Endothelial cell (in vitro differentiated cells): ENCODE data around the gene PAOX. TPM values are rescaled to one million over a fixed set of nuclear protein-coding genes. Genes with fewer than 3 reads are reported as not detected.
"Not testable (repeated sequence)": the region's sequence is repeated elsewhere in the genome, so short reads cannot be mapped to it uniquely, and the experiment has no call there.

Experiments
- DNase-seq: peaks from one replicate; pipeline ENCODE4 v3.0.0; 2021; ENCODE audit warnings: low spot score
- H3K27ac Mint-ChIP-seq: one replicate; pipeline ENCODE4 v1.8.0; 2021; ENCODE audit warnings: mixed read lengths, inconsistent platforms; ENCODE audit not compliant: unreplicated experiment
- H3K27me3 Mint-ChIP-seq: one replicate; pipeline ENCODE4 v1.8.0; 2021; ENCODE audit warnings: mild to moderate bottlenecking, moderate library complexity, mixed read lengths, inconsistent platforms; ENCODE audit not compliant: unreplicated experiment
- H3K36me3 Mint-ChIP-seq: one replicate; pipeline ENCODE4 v1.8.0; 2021; ENCODE audit warnings: mild to moderate bottlenecking, low read depth, mixed read lengths, inconsistent platforms; ENCODE audit not compliant: unreplicated experiment
- H3K4me1 Mint-ChIP-seq: one replicate; pipeline ENCODE4 v1.8.0; 2021; ENCODE audit warnings: mild to moderate bottlenecking, mixed read lengths, inconsistent platforms; ENCODE audit not compliant: unreplicated experiment
- H3K4me3 Mint-ChIP-seq: one replicate; pipeline ENCODE4 v1.8.0; 2021; ENCODE audit warnings: mild to moderate bottlenecking, mixed read lengths, inconsistent platforms; ENCODE audit not compliant: unreplicated experiment
- H3K9me3 Mint-ChIP-seq: one replicate; pipeline ENCODE4 v1.8.0; 2021; ENCODE audit warnings: mixed read lengths, inconsistent platforms; ENCODE audit not compliant: unreplicated experiment
- CTCF ChIP-seq: fragments of 200-600 bp; sonication (generic); IDR thresholded peaks from one replicate; pipeline ENCODE4 v1.5.0; 2021; ENCODE audit warnings: antibody characterized with exemption; ENCODE audit not compliant: unreplicated experiment
- total RNA-seq: library from RNA; stranded (reverse); fragmentation: NEBNext Ultra II Directional; extraction: Animal tissue kit (Norgen Biotek cat#: 25700); gene quantifications from one replicate; pipeline ENCODE4 v1.2.1, GENCODE V29; 2021; ENCODE audit not compliant: unreplicated experiment

PAOX gene
- total RNA-seq, 1 donor from 2014 or later: 6.6 TPM

GRCh38 chr10:133375357-133376115, 3.5 kb upstream of the PAOX start:
- H3K9me3 Mint-ChIP-seq: no peaks in the 10 kb centered on the region
- no peak overlapping the region for H3K4me3 Mint-ChIP-seq
- peaks cover 2% of the 10 kb centered on the region for H3K36me3 Mint-ChIP-seq
- peaks cover 4% of the 10 kb centered on the region for H3K4me1 Mint-ChIP-seq
- no peak for TF ChIP-seq CTCF
- H3K27me3 Mint-ChIP-seq: peaks cover 25% of the 10 kb centered on the region
- H3K27ac Mint-ChIP-seq: no peak overlapping the region
- DNase-seq: no peak

GRCh38 chr10:133376183-133376582, 2.9 kb upstream of the PAOX start:
- not testable (repeated sequence) for DNase-seq, H3K4me1 Mint-ChIP-seq, H3K9me3 Mint-ChIP-seq, H3K36me3 Mint-ChIP-seq, H3K27ac Mint-ChIP-seq
- H3K4me3 Mint-ChIP-seq: peak overlapping the region; percentile 79
- peaks cover 27% of the 10 kb centered on the region for H3K27me3 Mint-ChIP-seq

GRCh38 chr10:133377025-133377817, 1.8 kb upstream of the PAOX start:
- H3K4me3 Mint-ChIP-seq: no peak overlapping the region
- H3K9me3 Mint-ChIP-seq: no peaks in the 10 kb centered on the region
- peaks cover 27% of the 10 kb centered on the region for H3K27me3 Mint-ChIP-seq
- DNase-seq: no peak
- H3K27ac Mint-ChIP-seq: no peak overlapping the region
- no peak for TF ChIP-seq CTCF
- H3K4me1 Mint-ChIP-seq: peaks cover 2% of the 10 kb centered on the region
- no peaks in the 10 kb centered on the region for H3K36me3 Mint-ChIP-seq

GRCh38 chr10:133377818-133378250, 1.2 kb upstream of the PAOX start:
- H3K36me3 Mint-ChIP-seq: no peaks in the 10 kb centered on the region
- TF ChIP-seq CTCF: no peak
- H3K27ac Mint-ChIP-seq: no peak overlapping the region
- DNase-seq: no peak
- H3K27me3 Mint-ChIP-seq: peaks cover 27% of the 10 kb centered on the region
- no peaks in the 10 kb centered on the region for H3K9me3 Mint-ChIP-seq
- H3K4me1 Mint-ChIP-seq: peaks cover 2% of the 10 kb centered on the region
- H3K4me3 Mint-ChIP-seq: peak overlapping the region; percentile 83

- TF ChIP-seq CTCF: no peak
- no peaks in the 10 kb centered on the region for H3K9me3 Mint-ChIP-seq
- no peaks in the 10 kb centered on the region for H3K36me3 Mint-ChIP-seq
- H3K27me3 Mint-ChIP-seq: peaks cover 27% of the 10 kb centered on the region
- peak; percentile 46 for DNase-seq
- peak overlapping the region; percentile 83 for H3K4me3 Mint-ChIP-seq
- no peak overlapping the region for H3K27ac Mint-ChIP-seq
- peaks cover 2% of the 10 kb centered on the region for H3K4me1 Mint-ChIP-seq
These were observed 588 bp upstream of the PAOX start for GRCh38 chr10:133378251-133379096.
